ENCODE results near the gene CAT. TPM values are rescaled to one million over a fixed set of nuclear protein-coding genes. Genes with fewer than 3 reads are reported as not detected.

CAT gene
- total RNA-seq, 1 experiment from 2014 or later: 71.1 TPM

Other genes with a start within 250 kb of the CAT start
- gene ABTB2, start 80.9 kb upstream of the CAT start, total RNA-seq (2014; rRNA removed; shearing (Covaris generic)): 0.72 and 0.93 TPM in 2 replicates
- not detected in 2 replicates for gene ELF5, start 74.9 kb downstream of the CAT start, total RNA-seq (2014; rRNA removed; shearing (Covaris generic))
- 0.14 TPM in 1 of 2 replicates, not detected in the other for gene EHF, start 182.2 kb downstream of the CAT start, total RNA-seq (2014; rRNA removed; shearing (Covaris generic))

Measured in A172 (cell line).